HCT116 (cell line): Measurements from ENCODE around the gene TRIM39. TPM values are rescaled to one million over a fixed set of nuclear protein-coding genes. Genes with fewer than 3 reads are reported as not detected.
A peak's percentile ranks its signal among the peaks of the same experiment; 100 is the strongest.

Experiments used
- ATAC-seq: fragments of 200-7000 bp; cut with Tn5 transposase; 2 replicates; pipeline ENCODE4 v1.9.1; 2020; ENCODE audit warnings: mild to moderate bottlenecking, moderate library complexity
- BruUV-seq: library from RNA; stranded (reverse); fragments of 400-500 nt; replicated peaks from 2 replicates; lab custom pipeline; 2021; lab: Mats Ljungman, UMichigan
- CTCF ChIA-PET: fragments of 300-600 bp; sonication (Branson Sonifier 250); formaldehyde crosslinking; loops from one replicate; lab custom pipeline; 2021; ENCODE audit warnings: antibody characterized with exemption; lab: Charles Lee
- POLR2A ChIA-PET: fragments of 300-600, 350-600 bp; sonication (Branson Sonifier 250); formaldehyde crosslinking; loops from one replicate; lab custom pipeline; 2021; ENCODE audit warnings: antibody characterized with exemption; lab: Charles Lee
- RAD21 ChIA-PET, 2 experiments: fragments of 300-600 bp; sonication (Branson Sonifier 250); formaldehyde crosslinking; loops; one replicate each; lab custom pipeline; 2023; ENCODE audit warnings: low total read pairs in 2 of 2; ENCODE audit not compliant: uncharacterized antibody in 2 of 2, unreplicated experiment in 2 of 2, low non-redundant PET in 1 of 2; lab: Charles Lee
- DNase-seq: peaks from one replicate; pipeline ENCODE4 v3.0.0-alpha.2; 2010; ENCODE audit warnings: low read depth, low spot score
- H2AFZ ChIP-seq: fragments of 200-600 bp; shearing (Covaris generic), sonication (generic); 2 replicates; pipeline ENCODE4 v1.6.1; 2017; ENCODE audit warnings: low read depth, mixed run types, mixed read lengths, antibody characterized with exemption, low read length; ENCODE audit not compliant: poor library complexity, severe bottlenecking
- H3K27ac ChIP-seq: 2 replicates; pipeline ENCODE4 v1.5.1; 2012; ENCODE audit warnings: low read depth, low read length
- H3K27me3 ChIP-seq: fragments of 200-600 bp; sonication (generic); 2 replicates; pipeline ENCODE4 v1.6.1; 2016; ENCODE audit warnings: mixed run types, low read length, mixed read lengths; ENCODE audit not compliant: insufficient read depth
- H3K36me3 ChIP-seq, 2 experiments: fragments of 200-500 bp in 1 of 2; fragments of 200-600 bp in 1 of 2; sonication (Bioruptor generic) in 1 of 2; sonication (generic) in 1 of 2; 2 replicates each; pipeline versions ENCODE4 v1.5.1 to v1.6.1; 2014 to 2016; ENCODE audit warnings: low read length in 2 of 2, inconsistent platforms in 1 of 2, mixed read lengths in 1 of 2, mixed run types in 1 of 2; ENCODE audit not compliant: insufficient read depth in 2 of 2, control insufficient read depth in 1 of 2
- H3K4me1 ChIP-seq, 2 experiments: fragments of 200-600 bp in 1 of 2; sonication (generic) in 1 of 2; 2 replicates each; pipeline versions ENCODE4 v1.5.1 to v1.6.1; 2012 to 2017; ENCODE audit warnings: low read length in 2 of 2, inconsistent platforms in 1 of 2, mild to moderate bottlenecking in 1 of 2, mixed read lengths in 1 of 2, mixed run types in 1 of 2, moderate library complexity in 1 of 2; ENCODE audit not compliant: insufficient read depth in 2 of 2, control insufficient read depth in 1 of 2
- H3K4me2 ChIP-seq: fragments of 200-600 bp; sonication (generic); 2 replicates; pipeline ENCODE4 v1.6.1; 2017; ENCODE audit warnings: mixed run types, low read length, mixed read lengths
- H3K4me3 ChIP-seq, 2 experiments: fragments of 200-600 bp in 1 of 2; sonication (generic) in 1 of 2; replicated peaks in 1 of 2; 2 replicates each; pipeline ENCODE4 v1.5.1; 2011 to 2016; ENCODE audit warnings: low read length in 2 of 2, control low read depth in 1 of 2, low read depth in 1 of 2, mild to moderate bottlenecking in 1 of 2, mixed read lengths in 1 of 2, mixed run types in 1 of 2
- H3K79me2 ChIP-seq: fragments of 200-600 bp; sonication (generic); 2 replicates; pipeline ENCODE4 v1.6.1; 2017; ENCODE audit warnings: mild to moderate bottlenecking, mixed run types, low read length, moderate library complexity, mixed read lengths; ENCODE audit not compliant: insufficient read depth
- H3K9ac ChIP-seq: fragments of 200-600 bp; sonication (generic); 2 replicates; pipeline ENCODE4 v1.6.1; 2016; ENCODE audit warnings: low read length, mixed read lengths
- H3K9me2 ChIP-seq: fragments of 200-600 bp; sonication (generic), shearing (Covaris generic); 2 replicates; pipeline ENCODE4 v1.6.1; 2017; ENCODE audit warnings: mixed run types, mild to moderate bottlenecking, moderate library complexity; ENCODE audit not compliant: insufficient read depth
- H3K9me3 ChIP-seq, 2 experiments: fragments of 200-500 bp in 1 of 2; fragments of 200-600 bp in 1 of 2; sonication (Bioruptor generic) in 1 of 2; sonication (generic) in 1 of 2; 2 replicates each; pipeline ENCODE4 v1.6.1; 2014 to 2017; ENCODE audit warnings: low read length in 2 of 2, mixed read lengths in 2 of 2, inconsistent platforms in 1 of 2, low read depth in 1 of 2, mild to moderate bottlenecking in 1 of 2, mixed run types in 1 of 2, moderate library complexity in 1 of 2; ENCODE audit not compliant: control insufficient read depth in 1 of 2, insufficient read depth in 1 of 2
- H4K20me1 ChIP-seq: fragments of 200-600 bp; sonication (generic), shearing (Covaris generic); 2 replicates; pipeline ENCODE4 v1.6.1; 2017; ENCODE audit warnings: mixed run types, mild to moderate bottlenecking, moderate library complexity; ENCODE audit not compliant: insufficient read depth
- ATF3 ChIP-seq: IDR thresholded peaks from 2 replicates; pipeline ENCODE4 v1.6.1; 2012
- CBX3 ChIP-seq: IDR thresholded peaks from 2 replicates; pipeline ENCODE4 v1.6.1; 2012; ENCODE audit warnings: low read depth
- CEBPB ChIP-seq: IDR thresholded peaks from 2 replicates; pipeline ENCODE4 v1.6.1; 2012; ENCODE audit warnings: low read depth
- EGR1 ChIP-seq: IDR thresholded peaks from 2 replicates; pipeline ENCODE4 v1.6.1; 2012; ENCODE audit warnings: low read depth
- ELF1 ChIP-seq: IDR thresholded peaks from 2 replicates; pipeline ENCODE4 v1.6.1; 2012; ENCODE audit warnings: low read depth, borderline replicate concordance
- EZH2 ChIP-seq: fragments of 200-600 bp; sonication (generic); IDR thresholded peaks from 2 replicates; pipeline ENCODE4 v1.6.1; 2017; ENCODE audit warnings: antibody characterized with exemption, mixed run types
- EZH2phosphoT487 ChIP-seq: fragments of 200-600 bp; IDR thresholded peaks from 2 replicates; pipeline ENCODE4 v1.6.1; 2018; ENCODE audit warnings: antibody characterized with exemption, borderline replicate concordance
- FOSL1 ChIP-seq: IDR thresholded peaks from 2 replicates; pipeline ENCODE4 v1.6.1; 2012; ENCODE audit warnings: low read depth
- JUND ChIP-seq: IDR thresholded peaks from 2 replicates; pipeline ENCODE4 v1.6.1; 2012
- MAX ChIP-seq: IDR thresholded peaks from 2 replicates; pipeline ENCODE4 v1.6.1; 2012
- POLR2A ChIP-seq: IDR thresholded peaks from 2 replicates; pipeline ENCODE4 v1.7.0; 2011; ENCODE audit warnings: borderline replicate concordance; ENCODE audit not compliant: insufficient read depth, insufficient read length; ENCODE audit errors: extremely low read depth
- POLR2AphosphoS5 ChIP-seq: IDR thresholded peaks from 2 replicates; pipeline ENCODE4 v1.6.1; 2011; ENCODE audit warnings: mild to moderate bottlenecking, low read depth, low read length, moderate library complexity
- RAD21 ChIP-seq: IDR thresholded peaks from 2 replicates; pipeline ENCODE4 v1.6.1; 2012; ENCODE audit warnings: low read depth, mild to moderate bottlenecking
- SIN3A ChIP-seq: IDR thresholded peaks from 2 replicates; pipeline ENCODE4 v1.6.1; 2012; ENCODE audit warnings: low read depth
- SRF ChIP-seq: IDR thresholded peaks from 2 replicates; pipeline ENCODE4 v1.6.1; 2012; ENCODE audit warnings: low read depth
- YY1 ChIP-seq: IDR thresholded peaks from 2 replicates; pipeline ENCODE4 v1.6.1; 2011; ENCODE audit warnings: low read length, low read depth, moderate library complexity, mild to moderate bottlenecking; ENCODE audit not compliant: insufficient replicate concordance; ENCODE audit errors: extremely low read depth
- ZBTB33 ChIP-seq: IDR thresholded peaks from 2 replicates; pipeline ENCODE4 v1.6.1; 2011; ENCODE audit warnings: mild to moderate bottlenecking, low read length, moderate library complexity; ENCODE audit not compliant: insufficient replicate concordance; ENCODE audit errors: extremely low read depth
- ZFX ChIP-seq: fragments of 450-650 bp; IDR thresholded peaks from 2 replicates; pipeline ENCODE4 v1.6.1; 2017
- intact Hi-C: fragments of 100-400 bp; cut with micrococcal nuclease; formaldehyde crosslinking; loops from 2 replicates; pipeline ENCODE4 v1.10.0; 2022
- total RNA-seq: library from RNA; stranded (reverse); gene quantifications from one replicate; pipeline ENCODE4 v1.2.1, GENCODE V29; 2021; ENCODE audit not compliant: unreplicated experiment
- TF ChIP-seq, protein P1 (sequence below), 3 experiments: fragments of 200-600 bp in 1 of 3; sonication (generic) in 1 of 3; IDR thresholded peaks in 2 of 3; conservative IDR thresholded peaks in 1 of 3; 2 replicates each; pipeline ENCODE4 v1.5.1; 2012 to 2017; ENCODE audit warnings: low read depth in 2 of 3, low read length in 2 of 3, antibody characterized with exemption in 1 of 3, borderline replicate concordance in 1 of 3, control low read depth in 1 of 3, mild to moderate bottlenecking in 1 of 3, mixed read lengths in 1 of 3, mixed run types in 1 of 3, moderate library complexity in 1 of 3; ENCODE audit not compliant: insufficient read depth in 1 of 3
- TF ChIP-seq, protein P2 (sequence below): IDR thresholded peaks from 2 replicates; pipeline ENCODE4 v1.6.1; 2012; ENCODE audit warnings: low read depth

Gene TRIM39
- total RNA-seq, 1 experiment from 2014 or later = 11.2 TPM

- Histone ChIP-seq H3K36me3 (peaks cover 7 to 12% of the 10 kb centered on the region in 2 experiments; a peak in 3 of 4 replicates), H4K20me1 (no peaks in the 10 kb centered on the region), H3K4me2 (peak within 1 kb of the TSS; percentile 86), H3K9me2 (no peaks in the 10 kb centered on the region), H3K27me3 (no peaks in the 10 kb centered on the region), H3K79me2 (peaks cover 10% of the 10 kb centered on the region), H3K9me3 (no peaks in the 10 kb centered on the region), H2AFZ (peak within 1 kb of the TSS; percentile 17), H3K4me3 (peak within 1 kb of the TSS; percentile 81 to 86), H3K27ac (peak within 1 kb of the TSS; percentile 78), H3K9ac (peak within 1 kb of the TSS; percentile 92), H3K4me1 (peaks cover 3 to 16% of the 10 kb centered on the region in 2 experiments; a peak in 2 of 4 replicates)
- DNase-seq (peak; percentile 52), ATAC-seq (peak; percentile 96)
- ChIA-PET RAD21 (no interaction called here), POLR2A (no interaction called here), CTCF (no interaction called here)
- intact Hi-C loops = no loop called here
- TSS peak; percentile 49 for BruUV-seq
- TF ChIP-seq JUND (no peak), ELF1 (no peak; the same call in 1 of the 2 replicates), EZH2phosphoT487 (no peak), MAX (peak; percentile 84), ATF3 (no peak), ZFX (peak; percentile 89), EGR1 (no peak), POLR2AphosphoS5 (peak; percentile 93), CEBPB (no peak), SIN3A (peak; percentile 78), EZH2 (no peak), RAD21 (no peak), ZBTB33 (peak; percentile 76), FOSL1 (no peak), POLR2A (peak; percentile 85), SRF (no peak), CBX3 (no peak), YY1 (peak; percentile 90)
- TF ChIP-seq, protein P1, sequence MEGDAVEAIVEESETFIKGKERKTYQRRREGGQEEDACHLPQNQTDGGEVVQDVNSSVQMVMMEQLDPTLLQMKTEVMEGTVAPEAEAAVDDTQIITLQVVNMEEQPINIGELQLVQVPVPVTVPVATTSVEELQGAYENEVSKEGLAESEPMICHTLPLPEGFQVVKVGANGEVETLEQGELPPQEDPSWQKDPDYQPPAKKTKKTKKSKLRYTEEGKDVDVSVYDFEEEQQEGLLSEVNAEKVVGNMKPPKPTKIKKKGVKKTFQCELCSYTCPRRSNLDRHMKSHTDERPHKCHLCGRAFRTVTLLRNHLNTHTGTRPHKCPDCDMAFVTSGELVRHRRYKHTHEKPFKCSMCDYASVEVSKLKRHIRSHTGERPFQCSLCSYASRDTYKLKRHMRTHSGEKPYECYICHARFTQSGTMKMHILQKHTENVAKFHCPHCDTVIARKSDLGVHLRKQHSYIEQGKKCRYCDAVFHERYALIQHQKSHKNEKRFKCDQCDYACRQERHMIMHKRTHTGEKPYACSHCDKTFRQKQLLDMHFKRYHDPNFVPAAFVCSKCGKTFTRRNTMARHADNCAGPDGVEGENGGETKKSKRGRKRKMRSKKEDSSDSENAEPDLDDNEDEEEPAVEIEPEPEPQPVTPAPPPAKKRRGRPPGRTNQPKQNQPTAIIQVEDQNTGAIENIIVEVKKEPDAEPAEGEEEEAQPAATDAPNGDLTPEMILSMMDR (IDR thresholded peaks at IDR 0.05 in 2 of 3, conservative IDR thresholded peaks at IDR 0.05 in 1 of 3; ENCODE audit: borderline replicate concordance in 1 of 3, insufficient read depth in 1 of 3, low read depth in 2 of 3, low read length in 2 of 3) = no peak
- TF ChIP-seq, protein P2, sequence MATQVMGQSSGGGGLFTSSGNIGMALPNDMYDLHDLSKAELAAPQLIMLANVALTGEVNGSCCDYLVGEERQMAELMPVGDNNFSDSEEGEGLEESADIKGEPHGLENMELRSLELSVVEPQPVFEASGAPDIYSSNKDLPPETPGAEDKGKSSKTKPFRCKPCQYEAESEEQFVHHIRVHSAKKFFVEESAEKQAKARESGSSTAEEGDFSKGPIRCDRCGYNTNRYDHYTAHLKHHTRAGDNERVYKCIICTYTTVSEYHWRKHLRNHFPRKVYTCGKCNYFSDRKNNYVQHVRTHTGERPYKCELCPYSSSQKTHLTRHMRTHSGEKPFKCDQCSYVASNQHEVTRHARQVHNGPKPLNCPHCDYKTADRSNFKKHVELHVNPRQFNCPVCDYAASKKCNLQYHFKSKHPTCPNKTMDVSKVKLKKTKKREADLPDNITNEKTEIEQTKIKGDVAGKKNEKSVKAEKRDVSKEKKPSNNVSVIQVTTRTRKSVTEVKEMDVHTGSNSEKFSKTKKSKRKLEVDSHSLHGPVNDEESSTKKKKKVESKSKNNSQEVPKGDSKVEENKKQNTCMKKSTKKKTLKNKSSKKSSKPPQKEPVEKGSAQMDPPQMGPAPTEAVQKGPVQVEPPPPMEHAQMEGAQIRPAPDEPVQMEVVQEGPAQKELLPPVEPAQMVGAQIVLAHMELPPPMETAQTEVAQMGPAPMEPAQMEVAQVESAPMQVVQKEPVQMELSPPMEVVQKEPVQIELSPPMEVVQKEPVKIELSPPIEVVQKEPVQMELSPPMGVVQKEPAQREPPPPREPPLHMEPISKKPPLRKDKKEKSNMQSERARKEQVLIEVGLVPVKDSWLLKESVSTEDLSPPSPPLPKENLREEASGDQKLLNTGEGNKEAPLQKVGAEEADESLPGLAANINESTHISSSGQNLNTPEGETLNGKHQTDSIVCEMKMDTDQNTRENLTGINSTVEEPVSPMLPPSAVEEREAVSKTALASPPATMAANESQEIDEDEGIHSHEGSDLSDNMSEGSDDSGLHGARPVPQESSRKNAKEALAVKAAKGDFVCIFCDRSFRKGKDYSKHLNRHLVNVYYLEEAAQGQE = no peak
Measured at GRCh38 chr6:30344868-30345671, 18.3 kb downstream of the TRIM39 start, which contains the start of gene RPP21. TSS of gene RPP21 (plus strand) at chr6:30345156. CDS start at chr6:30345172, 16 bp downstream.
